ENCODE results near the gene ALPK3.

DNA sequence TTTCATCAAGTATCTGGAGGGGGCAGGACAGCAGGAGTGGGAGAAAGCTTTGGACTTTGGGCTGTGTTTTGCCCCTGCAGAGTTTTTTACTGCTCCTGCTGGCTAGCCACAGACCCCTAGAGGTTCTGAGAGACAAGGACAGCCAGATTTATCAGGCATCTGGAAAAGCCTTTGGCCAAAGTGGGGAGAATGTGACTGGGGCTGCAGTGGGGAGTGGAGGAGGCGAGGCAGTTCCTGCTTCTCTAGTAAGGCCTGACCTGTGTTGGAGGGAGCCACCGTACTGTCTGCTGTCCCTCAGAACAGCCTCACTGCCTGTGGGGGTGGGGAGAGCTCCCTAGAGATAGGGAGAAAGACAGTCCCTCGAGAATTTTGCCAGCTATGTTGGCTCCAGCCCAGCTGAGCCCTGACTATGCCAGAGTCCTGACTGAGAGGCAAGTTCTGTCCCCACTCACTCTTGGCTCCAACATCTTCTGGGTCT is 2.2 kb downstream of the ALPK3 start:
- no peak for TF ChIP-seq POLR2AphosphoS5 (IDR thresholded peaks at IDR 0.05)
- TF ChIP-seq, protein P1, sequence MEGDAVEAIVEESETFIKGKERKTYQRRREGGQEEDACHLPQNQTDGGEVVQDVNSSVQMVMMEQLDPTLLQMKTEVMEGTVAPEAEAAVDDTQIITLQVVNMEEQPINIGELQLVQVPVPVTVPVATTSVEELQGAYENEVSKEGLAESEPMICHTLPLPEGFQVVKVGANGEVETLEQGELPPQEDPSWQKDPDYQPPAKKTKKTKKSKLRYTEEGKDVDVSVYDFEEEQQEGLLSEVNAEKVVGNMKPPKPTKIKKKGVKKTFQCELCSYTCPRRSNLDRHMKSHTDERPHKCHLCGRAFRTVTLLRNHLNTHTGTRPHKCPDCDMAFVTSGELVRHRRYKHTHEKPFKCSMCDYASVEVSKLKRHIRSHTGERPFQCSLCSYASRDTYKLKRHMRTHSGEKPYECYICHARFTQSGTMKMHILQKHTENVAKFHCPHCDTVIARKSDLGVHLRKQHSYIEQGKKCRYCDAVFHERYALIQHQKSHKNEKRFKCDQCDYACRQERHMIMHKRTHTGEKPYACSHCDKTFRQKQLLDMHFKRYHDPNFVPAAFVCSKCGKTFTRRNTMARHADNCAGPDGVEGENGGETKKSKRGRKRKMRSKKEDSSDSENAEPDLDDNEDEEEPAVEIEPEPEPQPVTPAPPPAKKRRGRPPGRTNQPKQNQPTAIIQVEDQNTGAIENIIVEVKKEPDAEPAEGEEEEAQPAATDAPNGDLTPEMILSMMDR (IDR thresholded peaks at IDR 0.05) = no peak

Measured in suprapubic skin (tissue), 3 donors.